Activated naive CD8-positive, alpha-beta T cell treated with anti-CD3 and anti-CD28 coated beads for 36 hours (primary cell): Measurements from ENCODE around the gene CYGB. TPM values are rescaled to one million over a fixed set of nuclear protein-coding genes. Genes with fewer than 3 reads are reported as not detected.
A peak's percentile ranks its signal among the peaks of the same experiment; 100 is the strongest.
"Not testable (repeated sequence)": the region's sequence is repeated elsewhere in the genome, so short reads cannot be mapped to it uniquely, and the experiment has no call there.

Source experiments
- DNase-seq: peaks from one replicate; pipeline ENCODE4 v3.0.0; 2021
- H3K27ac Mint-ChIP-seq: one replicate; pipeline ENCODE4 v1.8.0; 2022; ENCODE audit warnings: mild to moderate bottlenecking, moderate library complexity, mixed read lengths
- H3K27me3 Mint-ChIP-seq: one replicate; pipeline ENCODE4 v1.8.0; 2022; ENCODE audit warnings: mild to moderate bottlenecking, mixed read lengths
- H3K36me3 Mint-ChIP-seq: one replicate; pipeline ENCODE4 v1.8.0; 2021; ENCODE audit warnings: mild to moderate bottlenecking, mixed read lengths
- H3K4me1 Mint-ChIP-seq: one replicate; pipeline ENCODE4 v1.8.0; 2021; ENCODE audit warnings: mixed read lengths
- H3K4me3 Mint-ChIP-seq: one replicate; pipeline ENCODE4 v1.8.0; 2022; ENCODE audit warnings: mild to moderate bottlenecking, moderate library complexity, mixed read lengths
- H3K9me3 Mint-ChIP-seq: one replicate; pipeline ENCODE4 v1.8.0; 2022; ENCODE audit warnings: mixed read lengths
- total RNA-seq, 2 experiments: library from RNA; stranded (reverse); gene quantifications; one replicate each; pipeline ENCODE4 v1.2.3, GENCODE V29; 2021

CYGB gene
- total RNA-seq, 2 experiments from 2014 or later: 0.33 to 0.62 TPM

DNA sequence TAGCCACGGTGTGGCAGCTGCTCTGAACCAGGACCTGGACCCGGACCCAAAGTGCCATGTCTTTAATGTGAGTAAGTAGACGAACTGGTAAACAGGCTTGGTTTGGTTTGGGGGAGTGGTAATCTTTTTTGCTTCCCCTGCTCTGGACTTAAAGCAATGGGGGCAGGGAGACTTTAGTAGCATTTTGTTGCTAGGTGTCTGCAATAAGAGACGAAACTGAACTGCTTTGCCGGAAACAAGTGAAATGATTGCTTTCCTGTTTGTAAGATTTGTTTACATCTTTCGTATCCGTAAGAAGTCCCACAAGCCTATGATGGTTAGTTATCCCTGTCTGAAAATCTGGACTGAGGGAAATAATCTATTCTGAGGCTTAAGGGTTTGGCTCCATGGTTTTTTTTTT is 23.8 kb upstream of the CYGB start:
- Mint-ChIP-seq H3K36me3 (peaks cover 76% of the 10 kb centered on the region), H3K9me3 (no peaks in the 10 kb centered on the region), H3K4me1 (peaks cover 58% of the 10 kb centered on the region), H3K27me3 (peaks cover 6% of the 10 kb centered on the region), H3K4me3 (peak overlapping the region; percentile 100), H3K27ac (peak overlapping the region; percentile 82)
- DNase-seq: no peak

DNA sequence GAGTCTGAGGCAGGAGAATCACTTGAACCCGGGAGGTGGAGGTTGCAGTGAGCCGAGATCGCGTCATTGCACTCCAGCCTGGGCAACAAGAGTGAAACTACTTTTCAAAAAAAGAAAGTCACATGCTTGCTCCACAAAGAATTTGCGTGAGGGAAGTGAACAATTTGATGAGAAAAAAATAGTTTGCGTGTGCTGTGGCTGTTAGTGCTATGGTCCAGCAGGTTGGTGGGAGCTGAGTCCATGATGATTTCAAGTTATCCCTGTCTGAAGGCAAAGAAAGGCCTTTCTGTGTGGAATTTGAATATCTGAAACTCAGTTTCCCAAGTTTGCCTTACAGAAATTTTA is 23.3 kb upstream of the CYGB start:
- Mint-ChIP-seq H3K36me3 (peaks cover 71% of the 10 kb centered on the region), H3K4me3 (peak overlapping the region; percentile 100), H3K27ac (peak overlapping the region; percentile 82), H3K9me3 (no peaks in the 10 kb centered on the region), H3K27me3 (peaks cover 6% of the 10 kb centered on the region), H3K4me1 (peaks cover 54% of the 10 kb centered on the region)
- DNase-seq: no peak

DNA sequence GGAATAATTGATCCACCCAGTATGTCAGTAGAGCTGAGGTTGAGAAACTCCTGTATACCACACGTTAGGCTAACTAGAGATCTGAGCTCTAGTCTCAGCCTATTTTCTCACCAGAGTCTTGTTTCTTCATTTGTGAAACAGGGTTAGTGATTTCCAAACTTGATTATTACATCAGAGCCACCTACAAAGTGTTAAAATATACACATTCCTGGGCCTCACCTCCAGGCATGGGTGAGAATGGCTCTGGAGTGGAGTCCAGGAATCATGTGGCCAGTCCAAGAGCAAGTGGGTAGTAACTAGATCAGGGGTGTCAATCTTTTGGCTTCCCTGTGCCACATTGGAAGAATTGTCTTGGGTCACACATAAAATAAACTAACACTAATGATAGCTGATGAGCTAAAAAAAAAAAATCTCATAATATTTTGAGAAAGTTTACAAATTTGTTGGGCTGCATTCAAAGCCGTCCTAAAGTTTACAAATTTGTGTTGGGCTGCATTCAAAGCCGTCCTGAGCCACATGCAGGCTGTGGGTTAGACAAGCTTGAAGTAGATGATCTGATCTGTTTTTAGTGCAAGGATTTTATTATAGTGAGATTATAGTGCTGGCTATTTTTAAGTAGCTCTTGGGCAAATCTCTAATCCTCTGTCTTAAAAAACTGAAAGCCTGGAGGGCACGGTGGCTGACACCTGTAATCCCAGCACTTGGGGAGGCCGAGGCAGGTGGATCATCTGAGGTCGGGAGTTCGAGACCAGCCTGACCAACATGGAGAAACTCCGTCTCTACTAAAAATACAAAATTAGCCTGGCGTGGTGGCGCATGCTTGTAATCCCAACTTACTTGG is 22.7 kb upstream of the CYGB start:
- Mint-ChIP-seq H3K36me3 (peaks cover 66% of the 10 kb centered on the region), H3K27me3 (peaks cover 6% of the 10 kb centered on the region), H3K4me1 (peaks cover 52% of the 10 kb centered on the region), H3K4me3 (peak overlapping the region; percentile 100), H3K27ac (peak overlapping the region; percentile 82), H3K9me3 (no peaks in the 10 kb centered on the region)
- DNase-seq: no peak

DNA sequence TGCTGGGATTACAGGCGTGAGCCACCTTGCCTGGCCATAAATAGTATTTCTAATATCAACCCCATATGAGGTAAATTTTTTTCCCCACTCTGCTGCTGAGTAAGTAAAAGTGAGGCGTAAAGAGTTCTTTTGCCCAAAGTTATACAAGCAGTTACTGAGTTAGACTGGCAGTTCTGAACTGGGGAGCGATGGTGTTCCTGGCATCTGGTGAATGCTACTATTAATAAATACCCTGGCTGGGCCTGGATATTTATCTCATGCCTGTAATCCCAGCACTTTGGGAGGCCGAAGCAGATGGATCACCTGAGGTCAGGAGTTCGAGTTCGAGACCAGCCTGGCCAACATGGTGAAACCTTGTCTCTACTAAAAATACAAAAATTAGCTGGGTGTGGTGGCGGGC is 22.0 kb upstream of the CYGB start:
- peak overlapping the region; percentile 100 for H3K4me3 Mint-ChIP-seq
- peak overlapping the region; percentile 100 for H3K27ac Mint-ChIP-seq
- not testable (repeated sequence) for H3K9me3 Mint-ChIP-seq, H3K27me3 Mint-ChIP-seq, DNase-seq
- H3K36me3 Mint-ChIP-seq: peaks cover 61% of the 10 kb centered on the region
- H3K4me1 Mint-ChIP-seq: peaks cover 49% of the 10 kb centered on the region

DNA sequence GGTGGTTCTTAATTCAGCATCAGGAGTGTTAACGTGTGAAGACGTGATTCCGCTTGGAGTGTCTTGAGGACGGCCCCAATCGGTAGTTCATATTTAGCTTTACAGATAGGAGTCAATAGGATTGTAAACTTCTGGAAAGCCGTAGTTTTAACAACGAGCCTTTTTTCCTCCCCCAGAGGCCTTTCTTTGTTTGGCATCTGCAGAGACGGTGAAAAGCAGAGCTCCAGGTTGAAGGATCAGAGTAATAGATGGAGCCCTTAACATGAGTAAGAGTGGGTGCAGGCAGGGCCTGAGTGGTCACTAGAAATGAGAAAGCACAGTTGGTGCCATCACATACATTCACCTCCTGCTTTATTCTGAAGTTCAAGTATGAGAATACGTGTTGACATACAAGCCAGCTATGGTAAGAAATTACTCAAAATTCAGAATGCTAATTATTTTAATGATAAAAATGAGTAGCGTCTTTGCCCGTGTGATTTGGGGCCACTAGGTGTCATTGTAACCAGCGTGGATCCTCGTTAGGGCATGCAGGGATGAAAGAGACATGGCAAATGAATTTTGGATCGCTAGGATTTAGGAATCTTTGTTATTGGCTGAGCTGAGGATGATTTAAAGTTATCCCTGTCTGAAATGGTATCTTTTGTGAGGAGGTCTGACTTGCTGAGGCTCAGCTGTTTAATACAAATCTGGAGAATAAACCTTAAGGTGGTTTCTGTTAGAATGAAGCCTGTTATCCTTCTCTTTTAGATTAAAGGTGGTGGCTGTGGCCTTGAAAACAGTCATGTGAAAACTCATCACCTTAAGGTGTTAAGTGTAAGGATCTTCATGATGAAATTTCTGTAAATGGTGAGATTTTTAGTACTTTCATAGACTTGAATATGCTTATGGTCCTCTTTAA is 20.9 kb upstream of the CYGB start:
- Mint-ChIP-seq H3K36me3 (peaks cover 61% of the 10 kb centered on the region), H3K4me3 (peak overlapping the region; percentile 100), H3K4me1 (peaks cover 49% of the 10 kb centered on the region), H3K27me3 (peaks cover 6% of the 10 kb centered on the region), H3K9me3 (no peaks in the 10 kb centered on the region), H3K27ac (peak overlapping the region; percentile 100)
- no peak for DNase-seq

DNA sequence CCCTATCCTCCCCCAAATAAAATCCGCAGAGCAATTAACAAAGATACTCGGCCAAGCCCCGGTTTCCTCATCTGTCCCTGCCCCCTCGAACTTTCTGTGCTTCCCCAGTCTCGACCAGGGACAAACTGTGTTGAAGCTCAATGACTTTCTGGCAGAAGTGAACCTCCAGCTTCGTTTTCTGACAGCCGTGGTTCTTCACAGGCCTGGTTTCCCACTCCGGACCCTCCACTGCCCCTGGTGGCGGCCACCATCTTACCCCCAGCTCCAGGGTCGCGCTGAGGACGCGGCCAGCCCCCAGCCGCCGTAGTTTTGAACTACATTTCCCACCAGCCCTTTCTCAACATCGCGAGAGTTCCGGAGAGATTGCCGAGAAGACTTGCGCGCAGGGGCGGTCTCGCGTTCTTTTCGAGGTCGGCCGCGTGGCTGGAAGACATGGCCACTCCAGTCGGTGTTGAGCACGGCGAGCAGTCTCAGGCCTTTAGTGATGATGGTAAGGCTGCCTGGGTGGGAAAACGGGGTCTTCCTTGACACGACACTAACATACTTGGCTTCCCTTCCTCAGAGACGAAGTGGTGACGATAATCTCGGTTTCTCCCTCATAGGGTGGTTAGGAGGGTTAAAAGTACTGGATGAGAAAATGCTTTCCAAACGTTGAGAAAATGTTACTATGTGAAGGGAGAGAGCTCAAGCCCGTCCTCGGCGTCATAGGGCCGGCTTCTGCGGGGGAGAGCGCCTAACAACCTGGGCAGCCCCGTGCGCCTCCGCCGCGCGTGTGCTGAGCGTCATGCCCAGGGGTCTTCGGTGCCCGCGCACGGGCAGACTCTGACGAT is 20.1 kb upstream of the CYGB start:
- Mint-ChIP-seq H3K4me1 (peaks cover 40% of the 10 kb centered on the region), H3K9me3 (no peaks in the 10 kb centered on the region), H3K36me3 (peaks cover 52% of the 10 kb centered on the region)

DNA sequence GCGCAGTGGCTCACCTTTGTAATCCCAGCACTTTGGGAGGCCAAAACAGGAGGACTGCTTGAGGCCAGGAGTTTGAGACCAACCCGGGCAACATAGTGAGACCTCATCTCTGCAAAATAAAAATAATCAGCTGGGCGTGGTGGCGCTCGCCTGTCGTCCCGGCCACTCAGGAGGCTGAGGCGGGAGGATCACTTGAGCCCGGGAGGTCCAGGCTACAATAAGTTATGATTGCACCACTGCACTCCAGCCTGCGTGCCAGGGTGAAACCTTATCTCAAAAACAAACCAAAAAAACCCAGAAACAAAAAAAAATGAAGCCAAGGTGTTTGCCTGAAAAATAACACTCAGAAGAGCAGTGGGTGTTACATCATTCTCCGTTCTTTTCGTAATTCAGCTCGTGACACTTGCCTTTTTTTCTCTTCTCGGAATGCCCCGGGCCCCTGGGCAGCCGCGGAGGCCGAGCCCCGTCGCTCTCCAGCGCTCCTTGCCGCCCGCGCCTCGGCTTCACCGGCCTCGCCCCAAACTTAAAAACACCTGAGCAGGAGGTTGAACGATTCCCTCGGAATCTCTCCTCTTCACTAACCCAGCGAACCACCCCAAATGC is 19.4 kb upstream of the CYGB start:
- H3K9me3 Mint-ChIP-seq: no peaks in the 10 kb centered on the region
- peak overlapping the region; percentile 100 for H3K27ac Mint-ChIP-seq
- peak overlapping the region; percentile 100 for H3K4me3 Mint-ChIP-seq
- DNase-seq: peak; percentile 42
- peaks cover 36% of the 10 kb centered on the region for H3K4me1 Mint-ChIP-seq
- peaks cover 48% of the 10 kb centered on the region for H3K36me3 Mint-ChIP-seq
- H3K27me3 Mint-ChIP-seq: peaks cover 6% of the 10 kb centered on the region

More for the DNA sequence above, 20.1 kb upstream of the CYGB start:
- peak; percentile 96 for DNase-seq
- peaks cover 6% of the 10 kb centered on the region for H3K27me3 Mint-ChIP-seq
- peak overlapping the region; percentile 100 for H3K4me3 Mint-ChIP-seq
- H3K27ac Mint-ChIP-seq: peak overlapping the region; percentile 100

DNA sequence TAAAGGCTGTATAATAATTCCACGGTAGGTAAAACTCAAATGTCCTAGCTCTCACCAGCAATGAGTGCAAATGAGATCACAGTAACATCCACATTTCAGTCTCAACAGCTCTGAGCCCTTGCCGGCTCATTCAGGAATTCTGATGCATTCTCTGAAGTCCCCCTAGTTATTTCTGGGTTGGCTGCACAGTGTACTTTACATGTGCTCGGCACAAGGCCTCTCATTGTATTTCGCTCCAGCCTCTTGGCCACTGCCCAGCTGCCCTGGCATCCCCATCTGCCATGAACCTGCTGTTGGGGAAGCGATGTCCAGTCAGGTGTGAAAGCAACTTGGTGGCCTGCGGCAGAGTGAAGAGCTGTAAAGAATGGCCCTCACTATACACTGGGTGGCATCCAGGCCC is 16.6 kb upstream of the CYGB start:
- Mint-ChIP-seq H3K27me3 (peaks cover 6% of the 10 kb centered on the region), H3K4me1 (peaks cover 18% of the 10 kb centered on the region), H3K36me3 (peaks cover 22% of the 10 kb centered on the region), H3K27ac (no peak overlapping the region), H3K9me3 (no peaks in the 10 kb centered on the region), H3K4me3 (no peak overlapping the region)
- DNase-seq: no peak

DNA sequence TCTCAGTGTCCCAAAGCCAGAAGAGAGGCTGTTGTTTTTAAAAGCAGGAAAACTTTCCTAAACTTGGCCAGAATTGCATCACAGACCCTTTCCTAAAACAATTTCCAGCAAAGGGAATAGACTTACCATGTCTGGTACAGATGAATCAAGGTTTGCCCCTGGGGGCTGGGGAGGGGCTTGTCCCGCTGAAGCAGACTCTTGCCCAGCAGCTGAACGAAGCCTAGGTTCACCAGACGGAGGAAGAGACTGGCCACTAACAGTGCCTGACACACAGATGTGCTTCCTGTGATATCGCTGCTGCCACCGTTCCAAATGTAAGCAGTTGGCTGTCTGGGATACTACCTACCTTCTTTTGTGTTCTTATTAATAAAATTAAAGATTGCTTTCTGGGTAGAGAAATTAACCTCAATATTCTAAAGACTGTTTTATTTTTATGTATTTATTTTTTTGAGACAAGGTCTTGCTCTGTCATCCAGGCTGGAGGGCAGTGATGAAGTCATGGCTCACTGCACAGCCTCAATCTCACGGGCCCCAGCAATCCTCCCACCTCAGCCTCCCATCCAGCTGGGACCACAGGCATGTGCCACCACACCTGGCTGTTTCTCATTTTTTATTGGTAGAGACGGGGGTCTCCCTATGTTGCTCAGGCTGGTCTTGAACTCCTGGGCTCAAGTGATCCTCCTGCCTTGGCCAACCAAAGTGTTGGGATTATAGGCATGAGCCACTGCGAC is 15.8 kb upstream of the CYGB start:
- no peak for DNase-seq
- H3K27me3 Mint-ChIP-seq: peaks cover 6% of the 10 kb centered on the region
- no peak overlapping the region for H3K27ac Mint-ChIP-seq
- H3K36me3 Mint-ChIP-seq: peaks cover 14% of the 10 kb centered on the region
- H3K9me3 Mint-ChIP-seq: no peaks in the 10 kb centered on the region
- peaks cover 11% of the 10 kb centered on the region for H3K4me1 Mint-ChIP-seq
- H3K4me3 Mint-ChIP-seq: no peak overlapping the region

DNA sequence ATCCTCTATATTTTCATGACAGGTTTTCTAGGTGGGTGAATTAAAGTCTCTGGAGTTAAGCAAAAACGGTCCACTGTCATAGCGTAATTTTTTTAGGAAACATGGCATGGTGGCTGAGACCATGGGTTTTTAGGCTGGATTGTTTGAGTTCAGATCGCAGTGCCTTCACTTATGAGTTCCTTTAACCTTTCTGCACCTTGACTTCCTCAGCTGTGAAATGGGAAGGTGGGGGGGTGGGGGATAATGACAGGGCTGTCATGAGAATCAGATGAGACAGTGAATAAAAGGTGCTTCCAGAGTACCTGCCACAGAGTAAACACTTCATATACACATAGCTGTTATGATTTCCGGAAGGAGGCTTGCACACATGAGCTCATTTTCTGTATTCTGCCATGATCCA is 14.2 kb upstream of the CYGB start:
- H3K4me3 Mint-ChIP-seq: no peak overlapping the region
- no peaks in the 10 kb centered on the region for H3K27me3 Mint-ChIP-seq
- no peak for DNase-seq
- no peaks in the 10 kb centered on the region for H3K9me3 Mint-ChIP-seq
- peaks cover 2% of the 10 kb centered on the region for H3K36me3 Mint-ChIP-seq
- peaks cover 11% of the 10 kb centered on the region for H3K4me1 Mint-ChIP-seq
- H3K27ac Mint-ChIP-seq: no peak overlapping the region

DNA sequence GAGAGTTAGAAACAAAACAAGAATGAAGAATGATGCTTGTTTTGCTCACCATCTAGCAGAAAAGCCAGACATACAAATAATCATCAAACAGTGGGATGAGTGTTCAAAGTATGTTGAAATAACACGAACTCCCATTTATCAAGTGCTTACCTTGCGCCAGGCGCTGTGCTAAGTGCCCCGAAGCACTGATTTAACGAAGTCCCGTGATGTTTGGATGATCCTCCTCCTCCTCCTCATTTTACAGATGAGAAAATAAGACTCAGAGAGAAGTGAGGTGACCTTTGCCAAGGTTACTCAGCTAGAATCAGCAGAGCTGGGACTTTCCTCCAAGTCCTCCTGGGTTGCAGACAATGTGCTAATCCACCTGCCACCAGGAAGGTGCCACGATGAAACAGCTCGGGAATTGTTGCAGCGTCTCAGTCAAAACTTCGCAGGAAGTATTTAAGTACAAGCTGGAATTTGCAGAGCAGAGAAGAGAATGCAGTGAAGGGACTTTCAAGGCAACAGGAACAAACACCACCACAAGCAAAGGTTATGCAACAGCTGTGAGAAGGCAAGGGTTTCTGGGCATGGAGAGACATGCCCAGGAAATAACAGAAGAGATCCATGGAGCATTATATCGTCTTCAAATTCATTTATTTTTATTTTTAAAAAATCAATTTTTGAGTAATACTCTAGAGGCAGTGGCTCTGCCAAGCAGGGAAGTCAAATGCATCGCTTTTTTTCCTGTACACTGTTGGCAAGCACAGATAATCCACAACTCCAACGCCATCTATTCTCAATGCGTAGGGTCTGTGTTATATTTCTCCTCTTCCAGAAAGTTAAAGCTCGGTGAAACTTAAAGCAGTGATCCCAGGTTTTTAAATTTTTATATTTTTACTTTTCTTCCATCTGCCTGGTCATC is 13.5 kb upstream of the CYGB start:
- Mint-ChIP-seq H3K4me1 (peaks cover 8% of the 10 kb centered on the region), H3K4me3 (no peak overlapping the region), H3K27ac (no peak overlapping the region), H3K9me3 (no peaks in the 10 kb centered on the region), H3K36me3 (no peaks in the 10 kb centered on the region), H3K27me3 (no peaks in the 10 kb centered on the region)
- no peak for DNase-seq

DNA sequence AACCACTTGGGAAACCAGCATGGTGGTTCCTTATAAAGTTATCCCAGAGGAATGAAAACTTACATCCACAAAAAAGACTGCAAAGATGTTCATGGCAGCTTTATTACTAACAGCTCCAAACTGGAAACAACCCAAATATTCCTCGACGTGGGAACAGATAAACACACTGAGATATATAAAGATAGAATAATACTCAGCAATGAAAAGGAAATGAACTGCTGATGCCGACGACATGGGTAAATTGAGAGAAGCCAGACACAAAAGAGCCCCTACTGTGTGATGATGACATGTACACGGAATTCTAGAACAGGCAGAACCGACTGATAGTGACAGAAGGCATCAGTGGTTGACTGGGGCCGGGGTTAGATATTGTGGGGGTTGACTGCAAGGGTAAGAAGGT is 12.0 kb upstream of the CYGB start:
- no peak overlapping the region for H3K27ac Mint-ChIP-seq
- no peaks in the 10 kb centered on the region for H3K9me3 Mint-ChIP-seq
- peaks cover 6% of the 10 kb centered on the region for H3K4me1 Mint-ChIP-seq
- no peak overlapping the region for H3K4me3 Mint-ChIP-seq
- no peaks in the 10 kb centered on the region for H3K27me3 Mint-ChIP-seq
- no peak for DNase-seq
- no peaks in the 10 kb centered on the region for H3K36me3 Mint-ChIP-seq

DNA sequence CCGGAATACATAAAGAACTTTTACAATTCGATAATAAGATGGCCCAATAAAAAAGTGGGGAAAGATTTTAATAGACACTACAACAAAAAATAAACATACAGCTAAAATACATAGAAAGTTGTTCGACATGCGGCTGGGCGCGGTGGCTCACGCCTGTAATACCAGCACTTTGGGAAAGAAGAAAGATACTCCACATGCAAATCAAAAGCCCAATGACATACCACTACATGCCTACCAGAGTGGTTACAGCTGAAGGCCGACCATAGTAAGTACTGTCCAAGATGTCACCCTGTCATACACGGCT is 11.7 kb upstream of the CYGB start:
- no peaks in the 10 kb centered on the region for H3K27me3 Mint-ChIP-seq
- H3K4me1 Mint-ChIP-seq: peaks cover 6% of the 10 kb centered on the region
- H3K4me3 Mint-ChIP-seq: no peak overlapping the region
- no peak overlapping the region for H3K27ac Mint-ChIP-seq
- H3K36me3 Mint-ChIP-seq: no peaks in the 10 kb centered on the region
- no peak for DNase-seq
- H3K9me3 Mint-ChIP-seq: no peaks in the 10 kb centered on the region
